ENCODE measurements around the gene BRAF.
"Not testable (repeated sequence)": the region's sequence is repeated elsewhere in the genome, so short reads cannot be mapped to it uniquely, and the experiment has no call there.

BRAF gene

DNA sequence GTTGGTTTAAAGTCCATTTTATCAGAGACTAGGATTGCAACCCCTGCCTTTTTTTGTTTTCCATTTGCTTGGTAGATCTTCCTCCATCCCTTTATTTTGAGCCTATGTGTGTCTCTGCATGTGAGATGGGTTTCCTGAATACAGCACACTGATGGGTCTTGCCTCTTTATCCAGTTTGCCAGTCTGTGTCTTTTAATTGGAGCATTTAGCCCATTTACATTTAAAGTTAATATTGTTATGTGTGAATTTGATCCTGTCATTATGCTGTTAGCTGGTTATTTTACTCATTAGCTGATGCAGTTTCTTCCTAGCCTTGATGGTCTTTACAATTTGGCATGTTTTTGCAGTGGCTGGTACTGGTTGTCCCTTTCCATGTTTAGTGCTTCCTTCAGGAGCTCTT lies 212.3 kb downstream of the BRAF start:
- not testable (repeated sequence) for DNase-seq (ENCODE audit: low read depth, low spot score)

DNA sequence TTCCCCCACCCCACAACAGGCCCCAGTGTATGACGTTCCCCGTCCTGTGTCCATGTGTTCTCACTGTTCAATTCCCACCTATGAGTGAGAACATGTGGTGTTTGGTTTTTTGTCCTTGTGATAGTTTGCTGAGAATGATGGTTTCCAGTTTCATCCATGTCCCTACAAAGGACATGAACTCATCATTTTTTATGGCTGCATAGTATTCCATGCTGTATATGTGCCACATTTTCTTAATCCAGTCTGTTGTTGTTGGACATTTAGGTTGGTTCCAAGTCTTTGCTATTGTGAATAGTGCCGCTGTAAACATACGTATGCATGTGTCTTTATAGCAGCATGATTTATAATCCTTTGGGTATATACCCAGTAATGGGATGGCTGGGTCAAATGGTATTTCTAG lies 216.0 kb downstream of the BRAF start:
- DNase-seq (ENCODE audit: low read depth, low spot score) = not testable (repeated sequence)

DNA sequence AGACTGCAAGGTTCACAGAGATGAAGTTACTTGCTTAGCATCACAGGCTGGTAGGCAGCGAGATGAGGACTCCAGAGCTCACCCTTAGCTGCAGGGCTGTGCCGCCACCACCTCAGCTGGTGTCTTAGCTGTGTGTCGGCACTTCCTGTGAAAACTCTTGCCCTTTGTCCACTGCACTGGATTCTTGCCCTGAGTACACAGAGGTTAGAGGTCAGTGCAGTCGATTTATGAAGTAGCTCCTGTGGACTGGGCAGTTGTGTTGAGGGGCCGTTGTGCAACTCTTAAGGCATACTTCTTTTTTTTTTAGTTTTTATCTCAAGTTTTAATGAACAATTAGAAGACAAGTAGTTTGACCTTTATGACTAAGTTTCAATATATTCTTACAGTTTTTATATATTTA lies 217.6 kb downstream of the BRAF start:
- no peak for DNase-seq (ENCODE audit: low read depth, low spot score)

DNA sequence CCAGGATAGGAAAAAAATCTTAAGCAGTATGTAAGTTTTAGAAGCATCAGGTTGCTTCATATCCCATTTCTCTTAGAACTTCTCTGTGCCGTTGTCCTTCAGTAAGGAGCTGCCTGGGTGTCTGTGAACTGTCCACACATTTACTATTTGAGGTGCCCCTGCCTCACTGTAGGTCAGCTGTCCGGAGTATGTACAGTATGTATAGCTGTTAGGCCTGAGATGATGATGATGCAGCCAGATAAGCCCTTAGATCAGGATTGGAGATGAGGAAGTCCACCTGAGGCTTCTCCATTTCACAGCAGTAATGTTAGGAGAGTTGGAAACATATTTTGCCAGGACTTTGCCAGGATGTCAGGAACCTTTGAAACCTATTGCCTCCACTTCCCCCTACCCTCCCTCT lies 220.5 kb downstream of the BRAF start:
- no peak for DNase-seq (ENCODE audit: low read depth, low spot score)

DNA sequence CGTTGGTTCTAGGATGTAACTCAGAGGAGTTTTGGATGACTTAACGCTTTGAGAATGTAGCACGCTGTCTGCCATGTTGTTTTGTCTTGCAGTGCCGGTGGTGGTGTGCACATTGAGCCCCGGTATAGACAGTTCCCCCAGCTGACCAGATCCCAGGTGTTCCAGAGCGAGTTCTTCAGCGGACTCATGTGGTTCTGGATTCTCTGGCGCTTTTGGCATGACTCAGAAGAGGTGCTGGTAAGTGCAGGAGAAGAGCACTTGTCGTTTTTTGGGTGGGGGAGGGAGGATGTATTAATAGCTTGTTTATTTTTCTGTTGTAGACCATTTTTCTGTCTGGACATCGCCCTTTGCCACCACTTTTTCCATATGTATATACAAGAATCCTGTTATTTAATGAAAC lies 222.0 kb downstream of the BRAF start:
- DNase-seq (ENCODE audit: low read depth, low spot score) = no peak

DNA sequence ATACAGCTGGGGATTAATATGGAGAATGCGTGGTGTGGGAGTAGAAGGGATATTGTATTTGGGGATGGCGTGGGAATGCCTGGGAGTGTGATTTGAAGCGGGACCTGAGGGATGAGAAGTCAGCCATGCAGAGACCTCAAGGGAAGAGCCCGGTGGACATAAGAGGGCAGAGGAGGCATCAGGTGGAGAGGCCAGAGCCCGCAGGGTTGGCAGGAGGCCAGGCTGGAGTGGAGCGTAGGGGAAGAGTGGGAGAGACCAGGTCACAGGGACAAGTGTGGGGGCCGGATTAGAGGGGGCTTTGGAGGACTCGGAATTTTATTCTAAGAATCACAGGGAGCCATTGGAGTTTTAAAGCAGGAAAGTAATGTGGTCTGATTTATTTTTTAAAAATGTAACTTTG lies 226.3 kb downstream of the BRAF start:
- DNase-seq (ENCODE audit: low read depth, low spot score) = no peak

DNA sequence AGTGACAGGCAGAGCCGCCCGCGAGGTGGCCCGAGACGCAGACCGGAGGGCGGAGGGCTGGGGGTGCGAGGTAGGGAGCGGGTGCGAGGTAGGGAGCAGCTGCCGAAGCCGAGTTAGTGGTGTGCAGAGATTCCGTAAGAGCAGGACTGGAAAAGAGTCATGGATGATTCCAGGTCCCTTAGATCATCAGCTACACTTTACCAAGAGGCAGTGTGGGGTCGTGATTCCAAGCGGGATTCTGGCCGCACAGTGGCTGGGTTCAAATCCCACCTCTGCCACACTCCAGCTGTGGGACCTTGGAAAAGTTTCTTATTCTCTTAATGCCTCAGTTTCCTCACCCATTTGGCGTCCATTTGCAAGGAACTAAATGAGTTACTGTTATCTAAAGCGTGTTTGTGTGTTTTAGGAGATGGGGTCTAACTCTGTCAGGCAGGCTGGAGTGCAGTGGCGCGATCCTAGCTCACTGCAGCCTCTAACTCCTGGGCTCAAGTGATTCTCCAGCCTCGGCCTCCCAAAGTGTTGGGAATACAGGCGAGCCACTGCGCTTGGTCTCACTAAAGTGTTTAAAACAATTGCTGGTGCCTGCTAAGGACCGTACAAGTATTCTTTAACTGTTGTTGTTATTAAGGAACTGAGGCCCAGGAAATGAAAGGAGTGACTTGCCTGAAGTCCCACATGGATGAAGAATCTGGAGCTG lies 227.1 kb downstream of the BRAF start:
- no peak for DNase-seq (ENCODE audit: low read depth, low spot score)

DNA sequence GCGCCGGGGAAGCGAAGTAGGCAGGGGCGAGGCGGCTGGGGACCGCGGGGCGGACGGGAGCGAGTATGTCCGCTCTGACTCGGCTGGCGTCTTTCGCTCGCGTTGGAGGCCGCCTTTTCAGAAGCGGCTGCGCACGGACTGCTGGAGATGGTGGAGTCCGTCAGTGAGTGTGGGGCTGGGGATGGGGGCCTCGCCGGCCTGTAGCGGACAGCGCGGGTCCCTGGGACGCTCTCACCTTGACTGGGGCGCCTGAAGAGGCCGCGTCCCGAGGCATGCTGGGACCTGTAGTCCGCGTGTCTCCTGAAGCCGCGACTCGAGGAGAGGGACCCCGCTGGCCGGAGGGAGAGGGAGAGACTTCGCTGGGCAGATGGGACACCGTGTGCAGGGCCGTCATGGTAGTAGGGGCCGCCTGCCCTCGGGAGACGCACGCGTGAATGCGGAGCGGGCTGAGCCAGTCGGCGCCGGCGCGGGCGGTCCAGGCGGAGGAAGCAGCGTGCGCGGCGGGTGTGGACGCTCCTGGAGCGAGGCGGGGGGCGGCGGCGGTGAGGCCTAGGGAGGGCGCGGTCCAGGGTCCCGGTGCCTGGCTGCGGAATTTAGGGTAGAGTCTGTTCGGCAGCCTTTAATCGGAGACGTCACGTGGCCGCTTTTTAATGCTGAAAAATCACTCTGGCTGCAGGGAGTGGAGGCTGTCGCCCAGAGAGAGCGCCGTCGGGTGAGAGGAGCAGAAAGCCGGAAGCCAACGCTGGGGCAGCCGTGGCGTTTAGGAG lies 227.9 kb downstream of the BRAF start, which contains the start of gene NDUFB2:
Gene NDUFB2 (plus strand): TSS at position 29 of the 767 bp plus-strand sequence. CDS start 37 bp downstream, at position 66.
- DNase-seq (ENCODE audit: low read depth, low spot score) = peak; percentile 52

DNA sequence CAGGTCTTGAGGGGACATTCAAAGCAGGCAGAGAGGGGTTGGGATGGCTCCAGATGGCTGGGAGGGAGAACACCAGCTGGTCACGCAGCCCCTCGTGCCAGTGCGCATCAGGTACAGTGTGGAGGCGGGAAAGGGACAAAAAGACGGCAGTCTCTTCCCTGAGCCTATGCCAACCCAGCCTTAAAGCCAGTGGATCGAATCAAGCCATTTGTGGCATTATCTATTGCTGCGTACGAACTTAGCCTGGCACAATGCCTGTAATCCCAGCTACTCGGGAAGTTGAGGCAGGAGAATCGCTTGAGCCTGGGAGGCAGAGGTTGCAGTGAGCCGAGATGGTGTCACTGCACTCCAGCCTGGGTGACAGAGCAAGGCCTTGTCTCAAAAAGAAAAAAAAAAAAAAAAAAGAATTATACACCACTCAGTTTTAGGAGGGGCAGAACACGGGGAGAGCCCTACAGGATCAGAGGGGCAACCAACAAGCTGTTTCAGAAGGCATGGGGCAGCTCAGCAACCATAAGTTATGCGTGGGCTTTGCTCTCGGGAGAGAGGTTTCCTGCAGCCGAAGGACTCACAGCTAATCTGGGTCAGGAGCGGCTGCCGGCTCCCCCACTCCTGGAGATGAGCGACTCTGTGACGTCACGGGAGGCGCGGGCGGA lies 228.6 kb downstream of the BRAF start:
- peak; percentile 77 for DNase-seq (ENCODE audit: low read depth, low spot score)

DNA sequence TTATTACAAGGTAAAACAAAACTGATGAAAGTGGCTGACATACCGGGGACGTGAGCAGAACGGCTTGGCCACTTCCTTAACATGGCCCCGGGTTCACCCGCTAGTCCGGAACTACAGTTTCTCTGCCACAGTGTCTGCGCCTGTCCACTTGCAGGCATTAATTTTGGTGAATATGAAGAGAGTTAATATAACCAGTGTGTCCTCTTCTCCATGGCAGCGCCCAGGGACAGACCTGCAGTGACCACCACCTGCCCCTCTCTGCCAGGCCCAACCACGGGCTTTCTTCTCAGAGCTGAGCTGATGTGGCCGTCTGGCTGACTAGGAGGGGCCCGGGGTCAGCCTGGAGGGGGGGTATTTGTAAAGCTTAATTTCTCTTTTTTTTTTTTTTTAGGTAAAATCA lies 229.3 kb downstream of the BRAF start:
- no peak for DNase-seq (ENCODE audit: low read depth, low spot score)

DNA sequence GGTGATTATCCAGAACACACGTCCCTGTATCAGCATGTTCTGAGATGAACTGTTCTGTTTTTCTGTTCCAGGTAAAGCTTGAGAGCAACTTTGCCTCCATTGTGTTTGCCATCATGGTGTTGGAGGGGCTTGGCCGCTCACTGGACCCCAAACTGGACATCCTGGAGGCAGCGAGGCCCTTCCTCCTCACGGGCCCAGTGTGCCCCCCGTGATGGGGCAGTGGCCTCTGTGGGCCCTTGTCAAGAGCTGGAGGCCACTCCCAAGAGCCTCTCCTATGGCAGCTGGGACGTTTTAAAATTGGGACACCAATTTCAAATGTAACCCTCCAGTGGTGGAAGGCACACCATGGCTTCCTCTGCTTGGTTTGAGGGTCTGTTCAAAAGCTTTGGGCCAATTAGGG lies 230.1 kb downstream of the BRAF start:
- DNase-seq (ENCODE audit: low read depth, low spot score) = no peak

DNA sequence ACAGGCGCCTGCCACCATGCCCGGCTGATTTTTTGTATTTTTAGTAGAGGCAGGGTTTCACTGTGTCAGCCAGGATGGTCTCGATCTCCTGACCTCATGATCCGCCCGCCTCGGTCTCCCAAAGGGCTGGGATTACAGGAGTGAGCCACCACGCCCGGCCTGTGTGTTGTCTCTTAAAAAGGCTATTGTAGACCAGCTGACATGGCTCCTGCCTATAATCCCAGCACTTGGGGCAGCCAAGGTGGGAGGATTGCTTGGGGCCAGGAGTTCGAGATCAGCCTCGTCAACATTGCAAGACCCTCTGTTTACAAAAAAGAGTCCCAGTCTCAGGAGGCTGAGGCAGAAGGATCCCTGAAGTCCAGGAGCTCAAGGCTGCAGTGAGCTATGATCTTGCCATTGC lies 230.9 kb downstream of the BRAF start:
- DNase-seq (ENCODE audit: low read depth, low spot score) = not testable (repeated sequence)

DNA sequence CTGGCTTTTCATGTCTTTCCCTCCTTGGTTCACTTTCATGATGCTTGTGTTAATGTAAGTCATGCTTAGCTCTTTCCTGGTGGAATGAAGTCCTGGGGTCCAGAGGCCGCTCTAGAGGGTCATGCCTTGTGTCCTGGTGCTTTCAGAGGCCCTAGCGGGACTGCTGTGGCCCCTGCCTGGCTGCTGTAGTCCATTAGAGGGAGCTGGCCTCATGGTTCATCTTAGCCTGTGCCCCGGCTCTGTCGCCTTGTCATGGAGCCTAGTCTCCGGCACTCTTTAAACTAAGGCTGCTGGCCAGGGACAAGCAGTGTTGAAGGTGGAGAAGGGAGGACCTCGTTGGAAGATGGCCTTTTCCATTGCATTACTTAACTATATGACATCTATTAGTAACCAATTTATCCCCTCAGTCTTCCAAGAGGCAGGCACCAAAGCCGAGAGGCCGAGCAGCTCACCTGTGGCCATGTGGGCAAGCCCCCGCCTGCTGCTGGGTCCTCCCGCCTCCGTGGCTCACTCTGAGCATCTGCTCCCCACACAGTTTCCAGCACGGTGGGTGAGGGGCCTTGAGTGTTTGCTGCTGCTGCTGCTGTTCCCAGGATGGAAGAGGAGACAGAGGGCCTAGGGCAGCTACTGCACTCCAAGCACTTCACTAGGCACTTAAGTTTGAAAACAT lies 233.2 kb downstream of the BRAF start:
- DNase-seq (ENCODE audit: low read depth, low spot score) = no peak

DNA sequence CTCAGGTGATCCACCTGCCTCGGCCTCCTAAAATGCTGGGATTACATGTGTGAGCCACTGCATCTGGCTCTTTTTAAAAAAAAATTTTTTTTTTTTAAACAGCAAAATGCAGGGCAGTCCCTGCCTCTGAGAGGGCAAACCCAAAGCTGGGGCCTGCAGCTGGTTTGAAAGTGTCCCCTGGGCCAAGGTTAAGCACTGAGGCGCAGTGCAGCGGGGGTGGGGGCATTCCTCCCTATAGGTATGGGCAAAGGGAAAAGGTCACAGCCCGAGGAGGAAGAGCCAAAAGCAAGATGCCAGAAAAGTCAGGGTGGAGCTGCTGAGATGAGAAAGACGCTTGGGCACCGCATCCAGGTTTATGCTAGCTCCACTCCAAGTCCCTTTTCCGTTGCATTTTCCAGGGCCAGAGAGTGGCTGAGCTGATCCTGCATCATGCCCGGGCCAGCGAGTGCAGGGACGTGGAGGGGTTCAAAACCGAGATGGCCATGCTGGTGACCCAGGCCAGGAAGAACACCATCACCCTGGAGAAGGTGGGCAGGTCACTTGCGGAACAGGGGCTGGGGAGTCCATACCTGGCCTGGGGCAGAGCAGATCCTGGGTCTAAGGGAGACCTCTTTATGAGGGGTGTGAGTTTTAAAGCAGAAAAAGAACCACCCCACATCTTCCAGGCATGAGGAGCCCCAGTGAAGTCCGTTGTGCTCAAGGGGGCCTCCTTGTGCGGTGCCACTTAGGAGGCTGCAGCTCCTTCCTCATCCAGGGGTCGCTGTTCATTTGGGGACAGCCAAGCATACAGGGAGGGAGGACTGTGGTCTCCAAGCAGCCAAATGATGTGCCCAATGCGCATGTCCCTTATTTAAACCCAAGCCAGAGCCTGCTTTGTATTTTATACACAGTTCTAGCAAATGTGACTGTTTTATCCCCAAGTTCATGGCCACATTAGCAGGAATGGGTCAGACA lies 235.3 kb downstream of the BRAF start:
- DNase-seq (ENCODE audit: low read depth, low spot score) = no peak

DNA sequence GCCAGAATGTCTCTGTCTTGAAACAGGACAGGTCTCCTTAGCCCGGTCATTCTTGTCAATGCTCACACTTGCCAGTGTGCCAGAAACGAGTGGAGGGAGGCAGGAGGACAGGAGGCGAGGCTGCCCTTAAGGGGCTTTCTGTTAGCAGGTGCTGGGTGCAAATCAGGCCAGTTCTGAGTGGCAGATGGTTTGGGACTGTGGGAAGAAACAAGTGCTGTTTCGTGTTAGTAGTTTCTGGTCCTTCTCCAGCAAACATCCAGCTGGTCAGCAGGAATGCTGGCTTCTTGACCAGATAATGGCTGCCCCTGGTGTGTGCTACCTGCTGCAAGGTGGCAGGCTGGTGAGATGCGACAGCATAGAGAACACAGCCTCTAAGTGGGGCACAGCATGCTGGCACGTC lies 236.4 kb downstream of the BRAF start:
- DNase-seq (ENCODE audit: low read depth, low spot score) = no peak

DNA sequence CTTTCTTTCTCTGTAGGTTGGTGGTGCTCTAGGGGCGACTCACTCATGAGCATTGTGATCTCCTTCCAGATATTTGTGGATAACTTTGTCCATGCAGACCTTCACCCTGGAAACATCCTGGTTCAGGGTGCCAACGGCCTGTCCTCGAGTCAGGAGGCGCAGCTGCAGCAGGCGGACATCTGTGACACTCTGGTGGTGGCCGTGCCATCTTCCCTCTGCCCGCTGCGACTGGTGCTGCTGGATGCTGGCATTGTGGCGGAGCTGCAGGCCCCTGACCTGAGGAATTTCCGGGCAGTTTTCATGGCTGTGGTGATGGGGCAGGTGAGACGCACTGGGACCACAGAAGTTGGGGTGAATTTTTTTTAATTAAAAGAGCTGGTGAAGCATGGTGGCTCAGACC lies 237.8 kb downstream of the BRAF start:
- DNase-seq (ENCODE audit: low read depth, low spot score) = no peak

DNA sequence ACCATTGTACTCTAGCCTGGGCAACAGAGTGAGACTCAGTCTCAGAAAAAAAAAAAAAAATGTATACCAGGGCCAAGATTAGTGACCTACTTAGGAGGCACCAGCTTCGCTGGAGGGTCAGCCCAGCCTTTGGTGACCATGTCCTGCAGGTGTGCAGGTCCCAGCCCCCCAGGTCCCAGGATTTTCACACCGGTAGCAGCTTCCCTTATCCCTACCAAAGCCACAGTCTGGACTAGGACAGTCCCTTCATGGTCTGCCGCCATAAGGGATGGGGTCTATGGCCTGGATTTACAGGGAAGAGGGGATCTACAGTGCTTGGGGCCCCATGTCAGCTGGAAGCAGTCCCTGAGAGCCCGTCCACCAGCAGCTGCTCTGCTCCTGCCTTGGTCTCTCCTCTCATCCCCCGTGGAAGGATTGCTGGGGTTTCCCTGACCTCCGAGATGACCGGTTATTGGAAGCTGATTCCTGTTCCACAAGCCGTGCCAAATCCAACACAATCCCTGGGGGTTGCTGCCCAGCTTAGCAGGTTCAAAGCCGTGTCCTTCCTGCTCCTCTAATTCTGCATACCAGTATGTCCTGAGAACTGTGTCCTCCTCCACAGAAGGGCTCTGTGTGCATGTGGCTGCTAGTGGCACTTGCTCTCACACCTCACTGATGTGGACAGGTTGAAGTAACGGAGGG lies 239.2 kb downstream of the BRAF start:
- no peak for DNase-seq (ENCODE audit: low read depth, low spot score)

DNA sequence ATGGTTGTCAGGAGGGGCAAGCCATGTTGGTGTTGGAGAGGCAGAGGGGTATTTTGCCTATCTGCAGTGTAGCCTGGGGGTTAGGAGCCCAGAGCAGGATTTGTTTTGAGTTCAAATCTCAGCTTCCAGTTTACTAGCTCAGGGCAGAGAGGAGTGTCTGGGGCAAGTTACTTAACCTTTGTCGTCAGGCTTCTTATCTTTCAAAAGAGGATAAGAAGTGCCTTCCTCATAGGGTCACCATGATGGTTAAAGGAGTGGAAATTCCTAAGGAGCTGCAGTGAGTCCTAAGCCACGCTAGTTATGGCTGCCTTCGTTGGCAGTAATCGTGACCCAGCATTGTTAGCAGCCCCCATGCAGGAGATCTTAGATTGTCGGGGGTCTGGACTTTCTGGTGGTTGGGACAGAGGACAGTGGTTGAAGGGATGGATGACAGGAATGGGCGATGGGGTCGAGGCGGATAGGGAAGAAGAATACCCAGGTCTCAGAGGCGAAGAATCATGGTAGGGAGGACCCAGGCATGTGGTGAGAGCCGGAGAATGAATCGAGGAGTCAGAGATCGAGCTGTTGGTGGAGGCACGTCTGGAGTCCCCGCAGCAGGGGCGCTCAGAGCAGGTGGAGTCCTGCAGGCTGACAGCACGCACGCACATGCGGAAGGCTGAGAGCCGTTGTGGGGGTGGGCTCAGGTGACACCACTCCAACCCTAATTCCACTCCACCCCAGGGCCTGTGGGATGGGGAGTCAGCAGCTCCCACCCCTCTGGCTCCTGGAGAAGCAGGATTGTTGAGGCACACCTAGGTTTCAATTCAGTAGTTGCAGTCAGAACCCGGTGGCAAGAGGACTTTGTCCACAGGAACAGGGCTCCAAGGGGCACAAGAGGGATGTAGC lies 240.4 kb downstream of the BRAF start:
- no peak for DNase-seq (ENCODE audit: low read depth, low spot score)

DNA sequence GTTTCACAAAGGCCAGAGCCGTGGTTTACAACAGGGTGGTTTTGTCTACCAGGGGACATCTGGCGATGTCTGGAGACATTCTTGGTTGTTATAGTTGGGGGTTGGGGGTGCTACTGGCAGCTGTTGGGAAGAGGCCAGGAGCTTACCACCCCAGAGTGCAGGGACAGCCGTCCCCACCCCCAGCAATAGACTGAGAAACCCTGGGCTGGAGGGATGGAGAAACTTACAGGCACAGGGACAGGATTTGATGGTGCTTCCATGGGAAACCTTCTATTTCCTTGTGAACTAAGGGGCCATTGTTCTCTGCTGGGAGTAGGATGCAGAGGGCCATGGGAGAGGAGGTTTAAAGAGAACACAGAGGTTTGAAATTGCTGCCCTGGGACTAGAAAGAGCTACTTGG lies 241.1 kb downstream of the BRAF start:
- no peak for DNase-seq (ENCODE audit: low read depth, low spot score)

All from smooth muscle cell of the brain vasculature (primary cell).